ENCODE data around the gene THAP4. TPM values are rescaled to one million over a fixed set of nuclear protein-coding genes. Genes with fewer than 3 reads are reported as not detected.

Gene THAP4
- total RNA-seq, result 10 to 100 TPM; 22.4 to 28.7 (median 25.8) TPM
- 10 to 100 TPM; 37.4 to 42.9 TPM for polyA plus RNA-seq

GRCh38 chr2:241637018-241637794 is at the start of gene THAP4, which contains the start of gene ATG4B:
TSS of gene THAP4 (minus strand) at chr2:241637158. CDS start at chr2:241637017, 141 bp downstream.
TSS of gene ATG4B (plus strand) at chr2:241637693. CDS start at chr2:241637715, 22 bp downstream.
- Histone ChIP-seq H3K27ac (peak within 1 kb of the TSS; percentile 98 to 99 (median 98)), H3K27me3 (no peaks in the 10 kb centered on the region), H3K9me3 (no peaks in the 10 kb centered on the region), H3K4me1 (peaks cover 8 to 18% (median 17%) of the 10 kb centered on the region in 3 donors), H3K36me3 (peaks cover 0 to 13% (median 0%) of the 10 kb centered on the region in 3 donors), H3K4me3 (peak within 1 kb of the TSS; percentile 87 to 91 (median 89))
- ATAC-seq (peak; percentile 88 to 93 (median 90)), FAIRE-seq (no peak), DNase-seq (peak; percentile 82 to 96 (median 86))
- TF ChIP-seq, protein P1, sequence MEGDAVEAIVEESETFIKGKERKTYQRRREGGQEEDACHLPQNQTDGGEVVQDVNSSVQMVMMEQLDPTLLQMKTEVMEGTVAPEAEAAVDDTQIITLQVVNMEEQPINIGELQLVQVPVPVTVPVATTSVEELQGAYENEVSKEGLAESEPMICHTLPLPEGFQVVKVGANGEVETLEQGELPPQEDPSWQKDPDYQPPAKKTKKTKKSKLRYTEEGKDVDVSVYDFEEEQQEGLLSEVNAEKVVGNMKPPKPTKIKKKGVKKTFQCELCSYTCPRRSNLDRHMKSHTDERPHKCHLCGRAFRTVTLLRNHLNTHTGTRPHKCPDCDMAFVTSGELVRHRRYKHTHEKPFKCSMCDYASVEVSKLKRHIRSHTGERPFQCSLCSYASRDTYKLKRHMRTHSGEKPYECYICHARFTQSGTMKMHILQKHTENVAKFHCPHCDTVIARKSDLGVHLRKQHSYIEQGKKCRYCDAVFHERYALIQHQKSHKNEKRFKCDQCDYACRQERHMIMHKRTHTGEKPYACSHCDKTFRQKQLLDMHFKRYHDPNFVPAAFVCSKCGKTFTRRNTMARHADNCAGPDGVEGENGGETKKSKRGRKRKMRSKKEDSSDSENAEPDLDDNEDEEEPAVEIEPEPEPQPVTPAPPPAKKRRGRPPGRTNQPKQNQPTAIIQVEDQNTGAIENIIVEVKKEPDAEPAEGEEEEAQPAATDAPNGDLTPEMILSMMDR (IDR thresholded peaks at IDR 0.05), result no peak
- WGBS, 2 donors, result 0 to 1% methylated on average over 67 to 123 of the region's 123 CpGs
- intact Hi-C loops (cut with DNase I), result no loop called here

DNA sequence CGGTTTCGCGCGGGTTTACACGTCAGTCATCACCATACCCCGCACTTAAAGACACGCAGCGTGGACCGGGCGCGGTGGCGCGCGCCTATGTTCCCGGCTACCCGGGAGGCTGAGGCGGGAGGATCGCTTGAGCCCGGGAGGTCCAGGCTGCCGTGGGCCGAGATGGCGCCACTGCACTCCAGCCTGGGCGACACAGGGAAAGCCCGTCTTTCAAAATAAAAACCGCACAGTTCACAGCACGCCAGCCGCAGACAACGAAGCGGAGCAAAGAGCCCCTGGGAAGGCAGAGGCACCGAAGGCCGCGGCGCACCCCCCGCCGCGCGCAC is 49.3 kb upstream of the THAP4 start:
- peak in 1 of 6 donors; percentile 64 for DNase-seq
- intact Hi-C loops (cut with DNase I), result no loop called here
- TF ChIP-seq, protein P1 (IDR thresholded peaks at IDR 0.05), result no peak
- H3K36me3 ChIP-seq, result no peaks in the 10 kb centered on the region
- FAIRE-seq, result no peak
- WGBS, 2 donors, result 0 to 1% methylated on average over 35 to 37 of the region's 37 CpGs
- peak in 3 of 4 donors; percentile 0 to 2 (median 2) for ATAC-seq
- H3K9me3 ChIP-seq, result no peaks in the 10 kb centered on the region
- H3K4me3 ChIP-seq, result peak overlapping the region; percentile 60 to 96 (median 94)
- H3K4me1 ChIP-seq, result peaks cover 0 to 17% (median 7%) of the 10 kb centered on the region in 3 donors
- H3K27me3 ChIP-seq, result no peaks in the 10 kb centered on the region
- peak overlapping the region in 3 of 4 donors; percentile 44 to 98 (median 49) for H3K27ac ChIP-seq

DNA sequence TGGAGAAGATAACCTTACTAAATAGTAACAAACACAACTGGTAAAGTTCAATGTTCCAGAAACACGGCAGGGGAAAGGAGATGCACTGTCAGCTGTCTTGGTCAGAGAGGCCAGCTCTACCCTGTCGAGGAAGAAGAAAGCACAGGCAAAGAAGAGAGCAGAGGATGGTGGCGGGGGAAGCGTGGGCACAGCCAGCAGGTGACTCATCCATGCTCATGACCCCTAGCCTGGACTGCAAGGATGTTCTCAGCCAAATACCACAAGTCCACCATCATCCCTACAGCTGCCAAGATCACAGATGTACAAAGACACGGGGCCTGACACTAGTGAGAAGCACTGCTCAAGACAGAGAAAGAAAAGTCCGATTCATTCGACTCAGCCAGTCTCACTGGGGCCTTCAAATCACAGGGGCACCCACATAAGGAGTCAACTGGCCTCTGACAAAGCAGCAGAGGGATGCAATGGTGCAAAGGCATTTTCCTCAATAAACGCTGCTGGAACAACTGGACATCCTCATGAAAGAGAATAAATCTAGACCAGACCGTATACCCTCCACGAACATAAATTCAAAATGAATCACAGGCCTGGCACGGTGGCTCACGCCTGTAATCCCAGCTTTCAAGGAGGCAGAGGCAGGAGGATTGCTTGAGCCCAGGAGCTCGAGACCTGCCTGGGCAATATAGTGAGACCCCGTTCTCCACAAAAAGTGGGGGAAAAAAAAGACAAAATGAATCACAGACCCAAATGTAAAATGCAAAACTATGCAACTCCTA is 44.1 kb upstream of the THAP4 start:
- no peak overlapping the region for H3K27ac ChIP-seq
- H3K27me3 ChIP-seq, result no peaks in the 10 kb centered on the region
- ATAC-seq (peak in 1 of 4 donors; percentile 52), DNase-seq (peak in 1 of 6 donors; percentile 4), FAIRE-seq (no peak)
- intact Hi-C loops (cut with DNase I), result no loop called here
- H3K4me3 ChIP-seq, result no peak overlapping the region
- TF ChIP-seq, protein P1 (IDR thresholded peaks at IDR 0.05), result no peak
- no peaks in the 10 kb centered on the region for H3K9me3 ChIP-seq
- WGBS, 2 donors, result 87 to 89% methylated on average over 14 of the region's 14 CpGs
- peaks cover 0 to 6% (median 0%) of the 10 kb centered on the region in 3 donors for H3K4me1 ChIP-seq
- H3K36me3 ChIP-seq, result peaks cover 0 to 11% (median 0%) of the 10 kb centered on the region in 3 donors

- H3K9me3 ChIP-seq, result no peaks in the 10 kb centered on the region
- no peak overlapping the region for H3K27ac ChIP-seq
- no peaks in the 10 kb centered on the region for H3K27me3 ChIP-seq
- peak in 1 of 6 donors; percentile 21 for DNase-seq
- no peaks in the 10 kb centered on the region for H3K4me1 ChIP-seq
- FAIRE-seq, result no peak
- H3K4me3 ChIP-seq, result no peak overlapping the region
- WGBS, 2 donors, result 70 to 71% methylated on average over 12 of the region's 12 CpGs
- no peak for ATAC-seq
- intact Hi-C loops (cut with DNase I), result no loop called here
- TF ChIP-seq, protein P1 (IDR thresholded peaks at IDR 0.05), result no peak
- peaks cover 0 to 11% (median 0%) of the 10 kb centered on the region in 3 donors for H3K36me3 ChIP-seq
Observed at GRCh38 chr2:241680044-241680443, 43.1 kb upstream of the THAP4 start.
